Measurements from ENCODE around the gene CMIP. TPM values are rescaled to one million over a fixed set of nuclear protein-coding genes. Genes with fewer than 3 reads are reported as not detected.

The CMIP gene
- total RNA-seq, 4 donors from 2014 or later = 16.7 to 104 (median 43.6) TPM

DNA sequence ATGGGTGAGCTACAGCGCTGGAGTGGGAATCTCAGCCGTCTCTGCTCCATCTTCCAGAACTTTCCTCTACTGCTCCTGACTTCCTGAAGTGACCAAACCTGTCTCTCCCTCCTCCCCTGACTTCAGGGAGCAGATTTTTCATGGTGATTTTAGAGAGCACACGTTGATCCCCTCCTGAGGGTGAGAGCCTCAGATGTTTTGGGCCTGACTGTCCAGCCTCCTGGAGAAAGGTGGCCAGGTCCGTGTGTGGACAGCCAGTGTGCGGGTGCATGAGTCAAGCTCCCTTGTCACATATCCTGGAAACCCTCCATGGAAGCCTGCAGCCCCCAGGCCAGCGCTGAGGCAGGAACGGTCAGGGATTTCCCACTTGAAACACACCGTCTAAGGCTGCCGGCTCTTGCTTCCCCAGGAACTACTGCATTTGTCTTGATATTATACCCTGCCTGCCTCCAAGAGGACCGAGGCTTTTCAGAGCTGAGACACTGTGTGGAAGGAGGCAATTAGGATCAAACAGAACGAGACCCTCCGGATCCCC, 143.1 kb downstream of the CMIP start:
- Histone ChIP-seq H3K36me3 (no peaks in the 10 kb centered on the region), H3K27me3 (no peaks in the 10 kb centered on the region), H3K4me3 (no peak overlapping the region), H3K9me3 (no peaks in the 10 kb centered on the region), H3K27ac (no peak overlapping the region), H3K4me1 (no peaks in the 10 kb centered on the region)
- DNase-seq = no peak
- intact Hi-C loops (cut with DNase I; ENCODE audit: low total_unique reads) = no loop called here
- TF ChIP-seq POLR2A (IDR thresholded peaks at IDR 0.05) = no peak

DNA sequence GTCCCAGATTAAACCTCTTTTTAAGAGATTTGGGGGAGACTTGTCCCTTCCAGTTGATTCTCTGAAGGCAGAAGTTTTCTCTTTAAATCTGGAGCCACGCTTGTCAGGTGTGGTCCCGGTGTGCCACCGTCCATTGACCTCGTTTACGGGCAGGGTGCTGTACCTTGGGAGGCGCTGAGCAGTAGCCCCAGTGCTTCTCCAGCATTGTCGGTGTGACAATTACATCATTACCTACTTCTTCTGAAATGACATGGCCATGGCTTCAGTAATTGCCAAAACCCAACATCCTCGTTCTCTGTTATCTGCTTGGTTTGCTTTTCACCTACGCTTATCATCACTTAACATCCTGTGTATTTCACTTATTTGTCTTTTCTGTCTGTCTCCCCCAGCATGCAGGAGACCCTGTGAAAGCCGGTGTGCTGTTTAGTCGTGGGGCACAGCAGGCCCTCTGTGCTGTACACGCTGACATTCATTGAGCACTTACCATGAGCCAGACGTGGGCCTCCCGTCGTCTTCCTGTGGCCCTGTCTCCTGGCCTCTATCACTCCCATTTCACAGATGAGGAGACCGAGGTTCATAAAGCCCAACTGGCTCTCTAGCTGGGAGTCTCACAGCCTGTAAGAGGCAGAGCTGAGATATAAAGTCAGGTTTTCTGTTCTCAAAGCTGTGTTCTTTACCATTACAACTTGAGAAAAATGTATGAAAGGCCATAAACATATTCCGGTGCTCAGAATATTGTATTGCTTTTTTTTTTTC, 143.9 kb downstream of the CMIP start:
- Histone ChIP-seq H3K36me3 (no peaks in the 10 kb centered on the region), H3K27ac (no peak overlapping the region), H3K4me3 (no peak overlapping the region), H3K4me1 (no peaks in the 10 kb centered on the region), H3K27me3 (no peaks in the 10 kb centered on the region), H3K9me3 (no peaks in the 10 kb centered on the region)
- TF ChIP-seq CTCF (IDR thresholded peaks at IDR 0.05) = no peak
- TF ChIP-seq POLR2A (IDR thresholded peaks at IDR 0.05) = no peak
- no peak for DNase-seq
- intact Hi-C loops (cut with DNase I; ENCODE audit: low total_unique reads) = no loop called here

GRCh38 chr16:81589975-81590650, 145.5 kb downstream of the CMIP start:
- TF ChIP-seq POLR2A (IDR thresholded peaks at IDR 0.05) (no peak), CTCF (IDR thresholded peaks at IDR 0.05) (no peak)
- no peaks in the 10 kb centered on the region for H3K36me3 ChIP-seq
- H3K4me3 ChIP-seq = no peak overlapping the region
- no peaks in the 10 kb centered on the region for H3K9me3 ChIP-seq
- no peaks in the 10 kb centered on the region for H3K4me1 ChIP-seq
- H3K27me3 ChIP-seq = no peaks in the 10 kb centered on the region
- DNase-seq = no peak
- intact Hi-C loops (cut with DNase I; ENCODE audit: low total_unique reads) = no loop called here
- no peak overlapping the region for H3K27ac ChIP-seq

DNA sequence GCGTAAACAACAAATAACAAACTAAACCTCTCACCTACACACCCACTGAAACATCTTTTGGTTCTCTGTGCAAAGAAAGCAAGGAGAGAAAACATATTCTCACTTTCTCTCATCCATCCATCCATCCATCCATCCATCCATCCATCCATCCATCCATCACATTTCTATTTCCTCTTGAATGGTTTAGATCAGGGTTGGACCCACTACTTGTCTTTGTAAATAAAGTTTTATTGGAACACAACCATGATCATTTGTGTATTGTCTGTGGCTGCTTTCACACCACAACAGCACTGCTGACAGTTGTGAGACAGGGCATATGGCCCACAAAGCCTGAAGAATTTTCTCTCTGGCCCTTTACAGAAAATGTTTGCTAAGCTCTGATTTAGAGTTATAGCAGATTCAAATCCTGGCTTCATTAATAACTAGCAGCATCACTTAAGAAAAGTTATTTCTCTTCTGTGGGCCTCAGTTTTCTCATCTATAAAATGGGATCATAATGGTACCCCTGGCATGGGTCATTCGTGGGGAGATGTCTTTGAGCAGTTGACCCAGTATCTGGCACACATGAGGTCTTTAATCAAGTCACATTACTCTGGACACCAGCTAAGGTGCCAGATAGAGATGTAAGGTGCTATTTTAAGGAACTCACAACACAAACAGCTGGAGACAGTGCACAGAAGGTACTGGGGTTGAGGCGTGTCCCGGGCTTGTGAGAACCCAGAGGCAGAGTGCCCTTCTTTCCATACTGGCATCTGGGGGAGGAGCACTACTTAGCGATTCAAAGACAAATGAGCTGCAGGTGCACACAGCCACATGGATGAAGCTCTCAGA, 146.3 kb downstream of the CMIP start:
- intact Hi-C loops (cut with DNase I; ENCODE audit: low total_unique reads) = no loop called here
- no peaks in the 10 kb centered on the region for H3K9me3 ChIP-seq
- H3K27ac ChIP-seq = no peak overlapping the region
- H3K36me3 ChIP-seq = no peaks in the 10 kb centered on the region
- no peak for DNase-seq
- no peaks in the 10 kb centered on the region for H3K27me3 ChIP-seq
- no peaks in the 10 kb centered on the region for H3K4me1 ChIP-seq
- H3K4me3 ChIP-seq = no peak overlapping the region
- TF ChIP-seq POLR2A (IDR thresholded peaks at IDR 0.05) = no peak
- no peak for TF ChIP-seq CTCF (IDR thresholded peaks at IDR 0.05)

DNA sequence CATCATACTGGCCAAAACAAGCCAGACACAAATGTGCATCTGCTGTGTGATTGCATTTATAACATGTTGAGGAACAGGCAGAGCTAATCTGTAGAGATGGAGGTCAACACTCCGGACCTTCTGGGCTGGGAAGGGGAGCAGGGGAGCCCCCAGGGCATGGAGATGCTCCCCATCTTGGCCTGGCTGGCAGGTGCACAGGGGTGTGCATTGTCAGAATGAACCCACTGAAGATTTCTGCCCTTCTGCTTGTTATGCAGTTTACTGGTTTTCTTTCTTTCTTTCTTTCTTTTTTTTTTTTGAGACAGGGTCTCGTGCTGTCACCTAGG, 146.9 kb downstream of the CMIP start:
- no peaks in the 10 kb centered on the region for H3K9me3 ChIP-seq
- intact Hi-C loops (cut with DNase I; ENCODE audit: low total_unique reads) = no loop called here
- no peaks in the 10 kb centered on the region for H3K27me3 ChIP-seq
- TF ChIP-seq POLR2A (IDR thresholded peaks at IDR 0.05) (no peak), CTCF (IDR thresholded peaks at IDR 0.05) (no peak)
- H3K27ac ChIP-seq = no peak overlapping the region
- H3K4me3 ChIP-seq = no peak overlapping the region
- DNase-seq = no peak
- no peaks in the 10 kb centered on the region for H3K36me3 ChIP-seq
- H3K4me1 ChIP-seq = no peaks in the 10 kb centered on the region
